Measurements from ENCODE around the gene TAL2. TPM values are rescaled to one million over a fixed set of nuclear protein-coding genes. Genes with fewer than 3 reads are reported as not detected.

TAL2 gene
- total RNA-seq = not detected

- H3K27me3 Mint-ChIP-seq = peaks cover 16% of the 10 kb centered on the region
- DNase-seq (no peak), ATAC-seq (no peak)
- H3K9me3 Mint-ChIP-seq (ENCODE audit: low read depth) = no peaks in the 10 kb centered on the region
- CTCF ChIA-PET = interaction anchor here (1.4 kb wide), 1 partner anchor 14 kb away, joined by 3 read pairs; no protein-coding TSS in a partner anchor
- H3K27ac Mint-ChIP-seq = no peak within 1 kb of the TSS
- no peaks in the 10 kb centered on the region for H3K4me1 Mint-ChIP-seq
- no peak within 1 kb of the TSS for H3K4me3 Mint-ChIP-seq
- POLR2A ChIA-PET = no interaction called here
- intact Hi-C loops (cut with DNase I, micrococcal nuclease) = no loop called here
- no peaks in the 10 kb centered on the region for H3K36me3 Mint-ChIP-seq (ENCODE audit: low read depth)
These were observed at the start of gene TAL2 for GRCh38 chr9:105662184-105663104. Gene TAL2 (plus strand): TSS chr9:105662457. CDS start chr9:105662497, 40 bp downstream.

GRCh38 chr9:105621001-105621400 lies 41.3 kb upstream of the TAL2 start:
- Mint-ChIP-seq H3K27ac (no peak overlapping the region), H3K4me1 (no peaks in the 10 kb centered on the region), H3K9me3 (ENCODE audit: low read depth) (no peaks in the 10 kb centered on the region), H3K36me3 (ENCODE audit: low read depth) (peaks cover 1% of the 10 kb centered on the region), H3K27me3 (no peaks in the 10 kb centered on the region), H3K4me3 (no peak overlapping the region)
- ATAC-seq (no peak), DNase-seq (no peak)
- ChIA-PET POLR2A (no interaction called here), CTCF (interaction anchor here (0.6 kb wide), 1 partner anchor 208 kb away, joined by 3 read pairs; no protein-coding TSS in a partner anchor)
- intact Hi-C loops (cut with DNase I, micrococcal nuclease) = no loop called here

GRCh38 chr9:105625088-105625487 lies 37.2 kb upstream of the TAL2 start:
- ChIA-PET POLR2A (no interaction called here), CTCF (no interaction called here)
- intact Hi-C loops (cut with DNase I, micrococcal nuclease) = no loop called here
- Mint-ChIP-seq H3K36me3 (ENCODE audit: low read depth) (peaks cover 22% of the 10 kb centered on the region), H3K9me3 (ENCODE audit: low read depth) (peaks cover 3% of the 10 kb centered on the region), H3K4me1 (no peaks in the 10 kb centered on the region), H3K27ac (no peak overlapping the region), H3K4me3 (no peak overlapping the region), H3K27me3 (no peaks in the 10 kb centered on the region)
- DNase-seq = no peak
- no peak for ATAC-seq

GRCh38 chr9:105632807-105633206 lies 29.4 kb upstream of the TAL2 start:
- no peak for ATAC-seq
- ChIA-PET CTCF (interaction anchor here (0.6 kb wide), 1 partner anchor 33 kb away, joined by 4 read pairs; no protein-coding TSS in a partner anchor), POLR2A (no interaction called here)
- H3K27me3 Mint-ChIP-seq = no peaks in the 10 kb centered on the region
- no peak overlapping the region for H3K4me3 Mint-ChIP-seq
- no peak overlapping the region for H3K27ac Mint-ChIP-seq
- peaks cover 3% of the 10 kb centered on the region for H3K9me3 Mint-ChIP-seq (ENCODE audit: low read depth)
- intact Hi-C loops (cut with DNase I, micrococcal nuclease) = no loop called here
- H3K36me3 Mint-ChIP-seq (ENCODE audit: low read depth) = peaks cover 30% of the 10 kb centered on the region
- H3K4me1 Mint-ChIP-seq = no peaks in the 10 kb centered on the region
- no peak for DNase-seq

- ATAC-seq (no peak), DNase-seq (no peak)
- no peak overlapping the region for H3K27ac Mint-ChIP-seq
- ChIA-PET CTCF (interaction anchor here (0.6 kb wide), 1 partner anchor 32 kb away, joined by 4 read pairs; no protein-coding TSS in a partner anchor), POLR2A (no interaction called here)
- intact Hi-C loops (cut with DNase I, micrococcal nuclease) = no loop called here
- H3K4me1 Mint-ChIP-seq = no peaks in the 10 kb centered on the region
- H3K36me3 Mint-ChIP-seq (ENCODE audit: low read depth) = peaks cover 29% of the 10 kb centered on the region
- H3K4me3 Mint-ChIP-seq = no peak overlapping the region
- peaks cover 3% of the 10 kb centered on the region for H3K9me3 Mint-ChIP-seq (ENCODE audit: low read depth)
- H3K27me3 Mint-ChIP-seq = no peaks in the 10 kb centered on the region
These were observed 28.8 kb upstream of the TAL2 start for GRCh38 chr9:105633411-105633810.

- Mint-ChIP-seq H3K27ac (no peak overlapping the region), H3K4me3 (no peak overlapping the region), H3K27me3 (no peaks in the 10 kb centered on the region), H3K36me3 (ENCODE audit: low read depth) (peaks cover 24% of the 10 kb centered on the region), H3K9me3 (ENCODE audit: low read depth) (no peaks in the 10 kb centered on the region), H3K4me1 (no peaks in the 10 kb centered on the region)
- intact Hi-C loops (cut with DNase I, micrococcal nuclease) = no loop called here
- ChIA-PET CTCF (interaction anchor here (1.0 to 1.2 kb wide), 2 partner anchors 9 to 22 kb away, joined by 3 to 4 read pairs; no protein-coding TSS in a partner anchor), POLR2A (no interaction called here)
- ATAC-seq (no peak), DNase-seq (no peak)
These were observed 25.9 kb upstream of the TAL2 start for GRCh38 chr9:105636331-105636730.

GRCh38 chr9:105637787-105638395 lies 24.4 kb upstream of the TAL2 start:
- CTCF ChIA-PET = interaction anchor here (0.8 to 2.2 kb wide), 6 partner anchors 15 to 244 kb away, joined by 3 to 14 read pairs (median 5); no protein-coding TSS in a partner anchor
- no peaks in the 10 kb centered on the region for H3K9me3 Mint-ChIP-seq (ENCODE audit: low read depth)
- intact Hi-C loops (cut with DNase I, micrococcal nuclease) = no loop called here

GRCh38 chr9:105639936-105640335 lies 22.3 kb upstream of the TAL2 start:
- no peak for DNase-seq
- intact Hi-C loops (cut with DNase I, micrococcal nuclease) = no loop called here
- ChIA-PET CTCF (no interaction called here), POLR2A (no interaction called here)
- Mint-ChIP-seq H3K4me1 (no peaks in the 10 kb centered on the region), H3K27ac (no peak overlapping the region), H3K4me3 (no peak overlapping the region), H3K36me3 (ENCODE audit: low read depth) (peaks cover 24% of the 10 kb centered on the region), H3K27me3 (no peaks in the 10 kb centered on the region), H3K9me3 (ENCODE audit: low read depth) (no peaks in the 10 kb centered on the region)
- no peak for ATAC-seq

More at GRCh38 chr9:105637787-105638395, 24.4 kb upstream of the TAL2 start:
- Mint-ChIP-seq H3K4me3 (no peak overlapping the region), H3K36me3 (ENCODE audit: low read depth) (peaks cover 27% of the 10 kb centered on the region), H3K27ac (no peak overlapping the region), H3K27me3 (no peaks in the 10 kb centered on the region), H3K4me1 (no peaks in the 10 kb centered on the region)
- DNase-seq = no peak
- ATAC-seq = no peak
- POLR2A ChIA-PET = no interaction called here

GRCh38 chr9:105643795-105644194 lies 18.5 kb upstream of the TAL2 start:
- no peak for ATAC-seq

GRCh38 chr9:105646879-105647594 lies 15.2 kb upstream of the TAL2 start:
- ChIA-PET CTCF (interaction anchor here (1.0 kb wide), 1 partner anchor 194 kb away, joined by 3 read pairs; no protein-coding TSS in a partner anchor), POLR2A (no interaction called here)
- DNase-seq = no peak
- no peaks in the 10 kb centered on the region for H3K9me3 Mint-ChIP-seq (ENCODE audit: low read depth)
- H3K27me3 Mint-ChIP-seq = no peaks in the 10 kb centered on the region
- H3K36me3 Mint-ChIP-seq (ENCODE audit: low read depth) = no peaks in the 10 kb centered on the region
- intact Hi-C loops (cut with DNase I, micrococcal nuclease) = no loop called here
- no peak for ATAC-seq
- no peak overlapping the region for H3K27ac Mint-ChIP-seq
- no peak overlapping the region for H3K4me3 Mint-ChIP-seq
- no peaks in the 10 kb centered on the region for H3K4me1 Mint-ChIP-seq

More at GRCh38 chr9:105643795-105644194, 18.5 kb upstream of the TAL2 start:
- Mint-ChIP-seq H3K4me1 (no peaks in the 10 kb centered on the region), H3K27me3 (no peaks in the 10 kb centered on the region), H3K27ac (no peak overlapping the region), H3K4me3 (no peak overlapping the region), H3K9me3 (ENCODE audit: low read depth) (no peaks in the 10 kb centered on the region), H3K36me3 (ENCODE audit: low read depth) (peaks cover 12% of the 10 kb centered on the region)
- POLR2A ChIA-PET = no interaction called here
- intact Hi-C loops (cut with DNase I, micrococcal nuclease) = no loop called here
- no peak for DNase-seq
- CTCF ChIA-PET = interaction anchor here (0.8 kb wide), 1 partner anchor 33 kb away, joined by 3 read pairs; no protein-coding TSS in a partner anchor

- H3K4me3 Mint-ChIP-seq = no peak overlapping the region
- CTCF ChIA-PET = interaction anchor here (0.7 to 1.3 kb wide), 4 partner anchors 9 to 193 kb away, joined by 3 to 4 read pairs (median 3); no protein-coding TSS in a partner anchor
- H3K4me1 Mint-ChIP-seq = no peaks in the 10 kb centered on the region
- no peak overlapping the region for H3K27ac Mint-ChIP-seq
- ATAC-seq (no peak), DNase-seq (no peak)
- H3K36me3 Mint-ChIP-seq (ENCODE audit: low read depth) = no peaks in the 10 kb centered on the region
- POLR2A ChIA-PET = no interaction called here
- H3K9me3 Mint-ChIP-seq (ENCODE audit: low read depth) = no peaks in the 10 kb centered on the region
- no peaks in the 10 kb centered on the region for H3K27me3 Mint-ChIP-seq
- intact Hi-C loops (cut with DNase I, micrococcal nuclease) = no loop called here
These were observed 14.5 kb upstream of the TAL2 start for GRCh38 chr9:105647595-105648349.

Measured in activated CD4-positive, alpha-beta T cell treated with anti-CD3 and anti-CD28 coated beads for 36 hours (primary cell).